K562 (cell line): Measurements from ENCODE around the gene ADGRB3.

Experiments used
- MYBL2 ChIP-seq, 2 experiments: fragments of 450-650 bp in 1 of 2; sonication (generic) in 1 of 2; formaldehyde crosslinking in 1 of 2; IDR thresholded peaks; 2 replicates each; pipeline versions ENCODE4 v1.6.1 to v1.8.1; 2017 to 2022; ENCODE audit warnings: borderline replicate concordance in 1 of 2, inconsistent platforms in 1 of 2, low read depth in 1 of 2, mild to moderate bottlenecking in 1 of 2, missing genetic modification reagents in 1 of 2, moderate library complexity in 1 of 2
- NCOR1 ChIP-seq: fragments of 450-650 bp; IDR thresholded peaks from 2 replicates; pipeline ENCODE4 v1.6.1; 2016; ENCODE audit warnings: mild to moderate bottlenecking, moderate library complexity
- POLR2A ChIP-seq: fragments of 450-650 bp; conservative IDR thresholded peaks from 2 replicates; pipeline ENCODE4 v1.6.1; 2016
- POLR2AphosphoS2 ChIP-seq: IDR thresholded peaks from 2 replicates; pipeline ENCODE4 v1.6.1; 2012; ENCODE audit warnings: low read length, improper control_type of control experiment

DNA sequence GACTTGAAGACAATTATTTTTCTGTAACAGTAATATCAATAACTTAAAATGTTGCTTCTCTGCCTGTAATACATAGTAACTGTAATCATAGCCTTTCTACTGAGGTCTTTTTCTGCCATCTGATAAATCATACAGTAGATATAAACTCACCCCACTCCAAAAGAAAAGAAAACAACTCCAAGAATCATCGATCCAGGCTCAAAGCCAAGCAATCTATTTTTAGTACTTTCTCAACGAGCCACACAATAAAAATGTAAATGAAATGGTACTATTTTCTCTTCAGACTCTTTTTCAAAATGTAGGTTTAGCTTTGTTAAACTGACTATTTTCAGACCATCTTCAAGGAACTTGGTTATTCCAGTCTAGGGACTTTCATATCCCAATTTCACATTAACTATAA lies 493.3 kb downstream of the ADGRB3 start:
- no peak for TF ChIP-seq POLR2AphosphoS2
- TF ChIP-seq MYBL2 (IDR thresholded peaks at IDR 0.05; ENCODE audit: low read depth): no peak
- no peak for TF ChIP-seq MYBL2 (CRISPR knock-in tag; IDR thresholded peaks at IDR 0.05; ENCODE audit: borderline replicate concordance)
- TF ChIP-seq NCOR1: no peak
- no peak for TF ChIP-seq POLR2A
